C4-2B (cell line): Measurements from ENCODE around the gene PNMA1.

Experiments
- CTCF ChIP-seq: fragments of 450-650 bp; conservative IDR thresholded peaks from 2 replicates; pipeline ENCODE4 v1.5.1; 2017; ENCODE audit warnings: mild to moderate bottlenecking
- ZFX ChIP-seq: fragments of 450-650 bp; IDR thresholded peaks from 2 replicates; pipeline ENCODE4 v1.6.1; 2017

GRCh38 chr14:73661872-73662271 is 52.3 kb downstream of the PNMA1 start:
- TF ChIP-seq CTCF (no peak), ZFX (no peak)
